Smooth muscle cell (in vitro differentiated cells): ENCODE results near the gene ATP10B. TPM values are rescaled to one million over a fixed set of nuclear protein-coding genes. Genes with fewer than 3 reads are reported as not detected.

ENCODE experiments used
- DNase-seq: peaks from one replicate; lab custom pipeline; 2025; ENCODE audit not compliant: unreplicated experiment; lab: John Stamatoyannopoulos, UW
- H2AFZ ChIP-seq: fragments of 200-600 bp; sonication (generic); 2 replicates; pipeline ENCODE4 v1.6.0; 2016; ENCODE audit warnings: antibody characterized with exemption, low read depth, mild to moderate bottlenecking
- H3F3A ChIP-seq: fragments of 200-600 bp; sonication (generic); 2 replicates; pipeline ENCODE4 v1.6.0; 2017; ENCODE audit warnings: antibody characterized with exemption, low read depth
- H3K27ac ChIP-seq: fragments of 200-600 bp; sonication (generic); 2 replicates; pipeline ENCODE4 v1.5.1; 2016; ENCODE audit warnings: low read depth, mild to moderate bottlenecking
- H3K27me3 ChIP-seq: fragments of 200-600 bp; sonication (generic); 2 replicates; pipeline ENCODE4 v1.6.1; 2016; ENCODE audit warnings: low read depth, mild to moderate bottlenecking
- H3K36me3 ChIP-seq: fragments of 200-600 bp; sonication (generic); 2 replicates; pipeline ENCODE4 v1.5.1; 2016; ENCODE audit warnings: low read depth
- H3K4me1 ChIP-seq: fragments of 200-600 bp; sonication (generic); 2 replicates; pipeline ENCODE4 v1.5.1; 2016; ENCODE audit warnings: low read depth
- H3K4me2 ChIP-seq: fragments of 200-600 bp; sonication (generic); 2 replicates; pipeline ENCODE4 v1.6.0; 2016; ENCODE audit warnings: mild to moderate bottlenecking
- H3K4me3 ChIP-seq: fragments of 200-600 bp; sonication (generic); 2 replicates; pipeline ENCODE4 v1.5.1; 2016; ENCODE audit warnings: mild to moderate bottlenecking
- H3K79me2 ChIP-seq: fragments of 200-600 bp; sonication (generic); 2 replicates; pipeline ENCODE4 v1.6.0; 2016; ENCODE audit warnings: low read depth, mild to moderate bottlenecking
- H3K9ac ChIP-seq: fragments of 200-600 bp; sonication (generic); 2 replicates; pipeline ENCODE4 v1.6.0; 2016; ENCODE audit warnings: low read depth
- H3K9me3 ChIP-seq: fragments of 200-600 bp; sonication (generic); replicated peaks from 2 replicates; pipeline ENCODE4 v1.5.1; 2016; ENCODE audit warnings: low read depth
- H4K20me1 ChIP-seq: fragments of 200-600 bp; sonication (generic); 2 replicates; pipeline ENCODE4 v1.6.0; 2016; ENCODE audit warnings: low read depth
- CTCF ChIP-seq: fragments of 200-600 bp; sonication (generic); IDR thresholded peaks from 2 replicates; pipeline ENCODE4 v1.5.1; 2017; ENCODE audit warnings: borderline replicate concordance, mild to moderate bottlenecking, antibody characterized with exemption; ENCODE audit not compliant: insufficient read depth, poor library complexity, severe bottlenecking
- WGBS: methylation state at CpG from one replicate; pipeline ENCODE4 v1.1.7; 2016; ENCODE audit warnings: low lambda C conversion rate; 5-methylcytosine and 5-hydroxymethylcytosine counted together
- polyA plus RNA-seq: library from polyadenylated mRNA; unstranded; fragments of >200 nt; fragmentation: Nextera tagmentation; extraction: Ambion mirVana; gene quantifications from 2 replicates; pipeline ENCODE4 v1.2.1, GENCODE V29; 2016
- total RNA-seq: library from RNA; depleted of rRNA; stranded (reverse); fragments of >200 nt; gene quantifications from 2 replicates; pipeline ENCODE4 v1.2.3, GENCODE V29; 2014

ATP10B gene
- total and polyA plus RNA-seq, 2 experiments from 2014 or later, result 0.13 TPM; not detected in 1

DNA sequence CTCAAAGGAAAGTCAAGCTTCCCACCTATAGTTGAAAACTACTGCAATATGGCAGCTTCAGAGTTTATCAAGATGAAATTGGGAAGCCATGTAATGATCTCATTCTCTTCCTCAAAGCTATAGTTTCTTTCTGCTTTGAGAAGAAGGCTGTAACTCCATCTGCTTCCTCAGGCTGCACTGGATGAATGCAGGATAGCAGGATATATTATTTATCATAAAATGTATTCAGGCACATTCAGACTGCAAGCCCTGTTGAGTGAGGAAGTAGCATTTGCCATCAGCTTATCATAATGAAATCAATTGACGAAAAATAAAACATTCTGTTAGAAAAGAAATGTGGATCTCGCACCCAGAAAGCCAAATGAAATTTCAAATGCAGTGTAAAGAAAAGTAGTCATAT is 560 bp downstream of the ATP10B start:
- no peak overlapping the region for H3K4me2 ChIP-seq
- H4K20me1 ChIP-seq, result no peaks in the 10 kb centered on the region
- no peaks in the 10 kb centered on the region for H3K27me3 ChIP-seq
- H3K79me2 ChIP-seq, result no peaks in the 10 kb centered on the region
- H3K4me1 ChIP-seq, result no peaks in the 10 kb centered on the region
- no peaks in the 10 kb centered on the region for H3K9me3 ChIP-seq
- peak overlapping the region; percentile 24 for H2AFZ ChIP-seq
- 97% methylated on average over 2 of the region's 2 CpGs for WGBS
- no peaks in the 10 kb centered on the region for H3F3A ChIP-seq
- no peak overlapping the region for H3K4me3 ChIP-seq
- H3K36me3 ChIP-seq, result no peaks in the 10 kb centered on the region
- TF ChIP-seq CTCF, result no peak
- H3K9ac ChIP-seq, result no peak overlapping the region
- DNase-seq, result no peak
- no peak overlapping the region for H3K27ac ChIP-seq

DNA sequence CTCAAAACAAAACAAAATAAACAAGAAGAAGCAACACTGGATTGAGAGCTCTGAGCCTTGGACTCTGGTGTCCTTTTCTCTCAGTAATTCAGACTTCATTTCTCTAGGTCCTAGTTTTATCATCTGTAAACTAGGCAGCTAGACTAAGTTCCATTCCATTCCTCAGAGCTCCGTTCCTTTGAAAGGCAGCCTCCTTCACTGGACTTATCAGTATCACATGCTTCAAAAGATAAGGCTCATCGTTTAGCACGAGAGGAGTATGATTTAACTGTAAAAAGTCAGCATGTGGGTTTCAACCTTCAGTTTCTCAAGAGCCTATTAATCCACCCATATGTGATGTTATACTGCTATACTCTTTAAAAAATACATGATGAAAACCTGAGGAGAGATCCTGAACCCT is 1.6 kb downstream of the ATP10B start:
- Histone ChIP-seq H3K79me2 (no peaks in the 10 kb centered on the region), H3F3A (no peaks in the 10 kb centered on the region), H3K4me2 (no peak overlapping the region), H3K27me3 (no peaks in the 10 kb centered on the region), H2AFZ (no peak overlapping the region), H3K36me3 (no peaks in the 10 kb centered on the region), H3K4me3 (no peak overlapping the region), H3K4me1 (no peaks in the 10 kb centered on the region), H4K20me1 (no peaks in the 10 kb centered on the region), H3K27ac (no peak overlapping the region), H3K9ac (no peak overlapping the region), H3K9me3 (no peaks in the 10 kb centered on the region)
- 13% methylated on average over 3 of the region's 3 CpGs for WGBS
- no peak for TF ChIP-seq CTCF
- no peak for DNase-seq

GRCh38 chr5:160847526-160848085 is 4.4 kb downstream of the ATP10B start:
- H3K9ac ChIP-seq, result no peak overlapping the region
- H3K4me1 ChIP-seq, result no peaks in the 10 kb centered on the region
- H3K27ac ChIP-seq, result no peak overlapping the region
- H4K20me1 ChIP-seq, result no peaks in the 10 kb centered on the region
- no peaks in the 10 kb centered on the region for H3K36me3 ChIP-seq
- H3K4me2 ChIP-seq, result no peak overlapping the region
- H3K4me3 ChIP-seq, result no peak overlapping the region
- TF ChIP-seq CTCF, result no peak
- no peaks in the 10 kb centered on the region for H3K9me3 ChIP-seq
- H3K79me2 ChIP-seq, result no peaks in the 10 kb centered on the region
- no peak overlapping the region for H2AFZ ChIP-seq
- WGBS, result 87% methylated on average over 5 of the region's 5 CpGs
- no peaks in the 10 kb centered on the region for H3F3A ChIP-seq
- DNase-seq, result no peak
- H3K27me3 ChIP-seq, result no peaks in the 10 kb centered on the region

DNA sequence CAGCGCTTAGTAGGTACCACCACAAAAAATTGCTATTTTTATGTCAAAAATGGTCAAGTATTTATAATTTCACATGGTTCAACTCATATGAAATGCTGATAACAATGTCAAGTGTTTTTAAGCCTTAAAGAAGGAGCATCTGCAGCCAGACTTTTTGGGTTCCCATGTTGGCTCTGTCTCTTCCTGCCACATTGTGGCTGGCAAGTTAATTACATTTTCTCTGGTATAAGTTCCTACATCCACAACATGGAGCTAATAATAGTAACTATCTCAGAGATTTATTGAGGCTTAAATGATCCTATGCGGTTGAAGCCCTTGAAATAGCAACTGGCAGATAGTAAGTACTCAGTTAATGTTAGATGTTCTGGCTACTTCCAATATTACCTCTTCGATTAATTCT is 5.4 kb downstream of the ATP10B start:
- TF ChIP-seq CTCF, result no peak
- H3K4me3 ChIP-seq, result no peak overlapping the region
- H3F3A ChIP-seq, result no peaks in the 10 kb centered on the region
- no peak for DNase-seq
- no peaks in the 10 kb centered on the region for H4K20me1 ChIP-seq
- H3K4me1 ChIP-seq, result no peaks in the 10 kb centered on the region
- no peak overlapping the region for H3K4me2 ChIP-seq
- H3K36me3 ChIP-seq, result no peaks in the 10 kb centered on the region
- H3K27me3 ChIP-seq, result no peaks in the 10 kb centered on the region
- H3K79me2 ChIP-seq, result no peaks in the 10 kb centered on the region
- no peak overlapping the region for H3K27ac ChIP-seq
- H2AFZ ChIP-seq, result no peak overlapping the region
- no peaks in the 10 kb centered on the region for H3K9me3 ChIP-seq
- WGBS, result 77% methylated on average over 3 of the region's 3 CpGs
- H3K9ac ChIP-seq, result no peak overlapping the region
